ENCODE results near the gene GRAP2. TPM values are rescaled to one million over a fixed set of nuclear protein-coding genes. Genes with fewer than 3 reads are reported as not detected.

GRAP2 gene
- total and polyA plus RNA-seq, 2 experiments from 2014 or later: 0.42 TPM; not detected in 1

DNA sequence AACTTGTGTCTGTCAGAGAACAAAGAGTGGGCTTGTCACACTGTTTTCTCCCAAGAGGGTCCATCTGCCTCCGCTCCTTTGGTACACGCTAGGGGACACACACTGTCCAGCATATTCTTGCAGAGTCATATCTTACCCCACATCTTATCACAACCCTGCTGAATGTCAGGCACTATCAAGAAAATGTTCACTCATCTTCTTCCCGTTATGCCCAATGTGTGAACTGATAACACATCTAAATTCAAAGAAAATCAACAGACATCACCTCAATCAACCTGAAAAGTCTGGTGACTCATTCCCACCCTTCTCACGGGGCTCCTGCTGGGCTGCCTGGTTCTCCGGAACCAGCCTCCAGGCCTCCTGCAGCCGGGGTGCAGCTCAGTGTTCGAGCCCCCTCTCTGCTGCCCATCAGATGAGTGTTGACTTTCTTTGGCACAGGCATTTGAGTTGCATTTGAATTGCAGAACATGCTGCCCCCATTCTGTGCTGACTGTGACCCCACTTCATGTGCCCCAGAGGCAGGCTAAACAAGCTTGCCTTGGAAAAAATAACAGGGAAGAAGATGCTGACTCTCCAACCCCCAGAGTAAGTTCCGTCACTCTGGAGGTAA is 19.4 kb downstream of the GRAP2 start (continued):
- TF ChIP-seq, protein P1, sequence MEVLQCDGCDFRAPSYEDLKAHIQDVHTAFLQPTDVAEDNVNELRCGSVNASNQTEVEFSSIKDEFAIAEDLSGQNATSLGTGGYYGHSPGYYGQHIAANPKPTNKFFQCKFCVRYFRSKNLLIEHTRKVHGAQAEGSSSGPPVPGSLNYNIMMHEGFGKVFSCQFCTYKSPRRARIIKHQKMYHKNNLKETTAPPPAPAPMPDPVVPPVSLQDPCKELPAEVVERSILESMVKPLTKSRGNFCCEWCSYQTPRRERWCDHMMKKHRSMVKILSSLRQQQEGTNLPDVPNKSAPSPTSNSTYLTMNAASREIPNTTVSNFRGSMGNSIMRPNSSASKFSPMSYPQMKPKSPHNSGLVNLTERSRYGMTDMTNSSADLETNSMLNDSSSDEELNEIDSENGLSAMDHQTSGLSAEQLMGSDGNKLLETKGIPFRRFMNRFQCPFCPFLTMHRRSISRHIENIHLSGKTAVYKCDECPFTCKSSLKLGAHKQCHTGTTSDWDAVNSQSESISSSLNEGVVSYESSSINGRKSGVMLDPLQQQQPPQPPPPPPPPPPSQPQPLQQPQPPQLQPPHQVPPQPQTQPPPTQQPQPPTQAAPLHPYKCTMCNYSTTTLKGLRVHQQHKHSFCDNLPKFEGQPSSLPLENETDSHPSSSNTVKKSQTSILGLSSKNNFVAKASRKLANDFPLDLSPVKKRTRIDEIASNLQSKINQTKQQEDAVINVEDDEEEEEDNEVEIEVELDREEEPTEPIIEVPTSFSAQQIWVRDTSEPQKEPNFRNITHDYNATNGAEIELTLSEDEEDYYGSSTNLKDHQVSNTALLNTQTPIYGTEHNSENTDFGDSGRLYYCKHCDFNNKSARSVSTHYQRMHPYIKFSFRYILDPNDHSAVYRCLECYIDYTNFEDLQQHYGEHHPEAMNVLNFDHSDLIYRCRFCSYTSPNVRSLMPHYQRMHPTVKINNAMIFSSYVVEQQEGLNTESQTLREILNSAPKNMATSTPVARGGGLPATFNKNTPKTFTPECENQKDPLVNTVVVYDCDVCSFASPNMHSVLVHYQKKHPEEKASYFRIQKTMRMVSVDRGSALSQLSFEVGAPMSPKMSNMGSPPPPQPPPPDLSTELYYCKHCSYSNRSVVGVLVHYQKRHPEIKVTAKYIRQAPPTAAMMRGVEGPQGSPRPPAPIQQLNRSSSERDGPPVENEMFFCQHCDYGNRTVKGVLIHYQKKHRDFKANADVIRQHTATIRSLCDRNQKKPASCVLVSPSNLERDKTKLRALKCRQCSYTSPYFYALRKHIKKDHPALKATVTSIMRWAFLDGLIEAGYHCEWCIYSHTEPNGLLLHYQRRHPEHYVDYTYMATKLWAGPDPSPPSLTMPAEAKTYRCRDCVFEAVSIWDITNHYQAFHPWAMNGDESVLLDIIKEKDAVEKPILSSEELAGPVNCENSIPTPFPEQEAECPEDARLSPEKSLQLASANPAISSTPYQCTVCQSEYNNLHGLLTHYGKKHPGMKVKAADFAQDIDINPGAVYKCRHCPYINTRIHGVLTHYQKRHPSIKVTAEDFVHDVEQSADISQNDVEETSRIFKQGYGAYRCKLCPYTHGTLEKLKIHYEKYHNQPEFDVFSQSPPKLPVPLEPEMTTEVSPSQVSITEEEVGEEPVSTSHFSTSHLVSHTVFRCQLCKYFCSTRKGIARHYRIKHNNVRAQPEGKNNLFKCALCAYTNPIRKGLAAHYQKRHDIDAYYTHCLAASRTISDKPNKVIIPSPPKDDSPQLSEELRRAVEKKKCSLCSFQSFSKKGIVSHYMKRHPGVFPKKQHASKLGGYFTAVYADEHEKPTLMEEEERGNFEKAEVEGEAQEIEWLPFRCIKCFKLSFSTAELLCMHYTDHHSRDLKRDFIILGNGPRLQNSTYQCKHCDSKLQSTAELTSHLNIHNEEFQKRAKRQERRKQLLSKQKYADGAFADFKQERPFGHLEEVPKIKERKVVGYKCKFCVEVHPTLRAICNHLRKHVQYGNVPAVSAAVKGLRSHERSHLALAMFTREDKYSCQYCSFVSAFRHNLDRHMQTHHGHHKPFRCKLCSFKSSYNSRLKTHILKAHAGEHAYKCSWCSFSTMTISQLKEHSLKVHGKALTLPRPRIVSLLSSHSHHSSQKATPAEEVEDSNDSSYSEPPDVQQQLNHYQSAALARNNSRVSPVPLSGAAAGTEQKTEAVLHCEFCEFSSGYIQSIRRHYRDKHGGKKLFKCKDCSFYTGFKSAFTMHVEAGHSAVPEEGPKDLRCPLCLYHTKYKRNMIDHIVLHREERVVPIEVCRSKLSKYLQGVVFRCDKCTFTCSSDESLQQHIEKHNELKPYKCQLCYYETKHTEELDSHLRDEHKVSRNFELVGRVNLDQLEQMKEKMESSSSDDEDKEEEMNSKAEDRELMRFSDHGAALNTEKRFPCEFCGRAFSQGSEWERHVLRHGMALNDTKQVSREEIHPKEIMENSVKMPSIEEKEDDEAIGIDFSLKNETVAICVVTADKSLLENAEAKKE (CRISPR knock-in tag; IDR thresholded peaks at IDR 0.05): no peak
- TF ChIP-seq STAT1 (IDR thresholded peaks at IDR 0.05; ENCODE audit: unreplicated experiment) (no peak), ZNF331 (CRISPR knock-in tag; IDR thresholded peaks at IDR 0.05; ENCODE audit: low read depth) (no peak), JUNB (IDR thresholded peaks at IDR 0.05; ENCODE audit: unreplicated experiment) (no peak)
- TF ChIP-seq, protein P2, sequence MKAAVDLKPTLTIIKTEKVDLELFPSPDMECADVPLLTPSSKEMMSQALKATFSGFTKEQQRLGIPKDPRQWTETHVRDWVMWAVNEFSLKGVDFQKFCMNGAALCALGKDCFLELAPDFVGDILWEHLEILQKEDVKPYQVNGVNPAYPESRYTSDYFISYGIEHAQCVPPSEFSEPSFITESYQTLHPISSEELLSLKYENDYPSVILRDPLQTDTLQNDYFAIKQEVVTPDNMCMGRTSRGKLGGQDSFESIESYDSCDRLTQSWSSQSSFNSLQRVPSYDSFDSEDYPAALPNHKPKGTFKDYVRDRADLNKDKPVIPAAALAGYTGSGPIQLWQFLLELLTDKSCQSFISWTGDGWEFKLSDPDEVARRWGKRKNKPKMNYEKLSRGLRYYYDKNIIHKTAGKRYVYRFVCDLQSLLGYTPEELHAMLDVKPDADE (IDR thresholded peaks at IDR 0.05): no peak
- TF ChIP-seq, protein P3, sequence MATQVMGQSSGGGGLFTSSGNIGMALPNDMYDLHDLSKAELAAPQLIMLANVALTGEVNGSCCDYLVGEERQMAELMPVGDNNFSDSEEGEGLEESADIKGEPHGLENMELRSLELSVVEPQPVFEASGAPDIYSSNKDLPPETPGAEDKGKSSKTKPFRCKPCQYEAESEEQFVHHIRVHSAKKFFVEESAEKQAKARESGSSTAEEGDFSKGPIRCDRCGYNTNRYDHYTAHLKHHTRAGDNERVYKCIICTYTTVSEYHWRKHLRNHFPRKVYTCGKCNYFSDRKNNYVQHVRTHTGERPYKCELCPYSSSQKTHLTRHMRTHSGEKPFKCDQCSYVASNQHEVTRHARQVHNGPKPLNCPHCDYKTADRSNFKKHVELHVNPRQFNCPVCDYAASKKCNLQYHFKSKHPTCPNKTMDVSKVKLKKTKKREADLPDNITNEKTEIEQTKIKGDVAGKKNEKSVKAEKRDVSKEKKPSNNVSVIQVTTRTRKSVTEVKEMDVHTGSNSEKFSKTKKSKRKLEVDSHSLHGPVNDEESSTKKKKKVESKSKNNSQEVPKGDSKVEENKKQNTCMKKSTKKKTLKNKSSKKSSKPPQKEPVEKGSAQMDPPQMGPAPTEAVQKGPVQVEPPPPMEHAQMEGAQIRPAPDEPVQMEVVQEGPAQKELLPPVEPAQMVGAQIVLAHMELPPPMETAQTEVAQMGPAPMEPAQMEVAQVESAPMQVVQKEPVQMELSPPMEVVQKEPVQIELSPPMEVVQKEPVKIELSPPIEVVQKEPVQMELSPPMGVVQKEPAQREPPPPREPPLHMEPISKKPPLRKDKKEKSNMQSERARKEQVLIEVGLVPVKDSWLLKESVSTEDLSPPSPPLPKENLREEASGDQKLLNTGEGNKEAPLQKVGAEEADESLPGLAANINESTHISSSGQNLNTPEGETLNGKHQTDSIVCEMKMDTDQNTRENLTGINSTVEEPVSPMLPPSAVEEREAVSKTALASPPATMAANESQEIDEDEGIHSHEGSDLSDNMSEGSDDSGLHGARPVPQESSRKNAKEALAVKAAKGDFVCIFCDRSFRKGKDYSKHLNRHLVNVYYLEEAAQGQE (IDR thresholded peaks at IDR 0.05; ENCODE audit: unreplicated experiment): no peak
